GM19328 (cell line): Measurements from ENCODE around the gene RPTOR.
"Not testable (repeated sequence)": the region's sequence is repeated elsewhere in the genome, so short reads cannot be mapped to it uniquely, and the experiment has no call there.

Experiments used
- ATAC-seq: cut with Tn5 transposase; IDR thresholded peaks from one replicate; pipeline ENCODE4 v1.9.1; 2021; ENCODE audit warnings: mild to moderate bottlenecking, moderate library complexity; ENCODE audit not compliant: unreplicated experiment

Gene RPTOR

GRCh38 chr17:80737106-80738019, 192.7 kb downstream of the RPTOR start:
- no peak for ATAC-seq

GRCh38 chr17:80738020-80738808, 193.6 kb downstream of the RPTOR start:
- ATAC-seq: no peak

DNA sequence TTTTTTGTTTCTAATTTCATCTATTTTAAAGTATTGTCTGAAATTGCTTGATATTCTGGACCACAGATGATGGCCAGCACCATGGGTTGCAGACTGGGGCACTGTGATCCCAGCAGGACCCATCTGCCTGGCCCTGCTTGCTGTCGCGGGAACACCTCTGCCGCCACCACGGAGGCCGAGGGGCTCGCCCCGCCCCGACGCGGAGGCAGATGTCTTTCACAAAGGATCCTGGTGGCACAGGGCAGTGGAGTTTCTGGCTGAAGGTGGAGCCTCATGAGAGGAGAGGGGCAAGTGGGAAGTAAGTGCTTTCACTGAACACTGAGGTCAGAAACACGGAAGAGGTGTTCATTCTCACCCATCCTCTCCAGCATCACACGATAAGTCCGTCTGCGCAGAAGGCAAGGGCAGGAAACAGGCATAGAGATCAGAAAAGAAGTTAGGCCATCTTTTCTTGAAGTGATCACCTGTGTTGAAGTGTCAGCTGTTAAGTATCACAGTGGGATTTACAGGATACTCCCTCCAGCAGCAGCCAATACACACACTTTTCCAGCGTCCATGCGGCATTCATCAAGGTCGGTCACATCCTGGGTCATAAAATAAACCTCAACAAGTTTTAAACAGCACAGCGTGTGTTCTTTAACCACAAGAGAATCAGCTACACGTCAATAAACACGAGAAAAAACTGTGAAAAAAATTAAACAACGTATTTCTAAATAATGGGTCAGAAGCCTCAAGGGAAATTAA, 194.5 kb downstream of the RPTOR start:
- no peak for ATAC-seq

DNA sequence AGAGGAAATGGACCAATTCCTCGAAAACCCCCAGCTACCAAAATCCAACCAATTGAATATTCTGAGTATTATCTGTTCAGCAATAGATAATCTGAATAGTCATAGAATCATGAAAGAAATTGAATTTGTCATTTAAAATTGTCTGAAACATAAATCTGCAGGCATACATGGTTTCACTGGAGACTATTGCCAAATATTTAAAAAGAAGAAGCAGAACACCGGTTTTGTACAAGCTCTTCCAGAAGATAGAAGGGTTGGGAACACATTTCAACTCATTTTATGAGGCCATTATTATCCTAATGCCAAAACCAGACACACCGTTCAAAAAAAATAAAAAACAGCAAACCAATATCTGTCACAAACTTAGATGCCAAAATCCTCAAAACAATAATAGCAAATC, 195.5 kb downstream of the RPTOR start:
- no peak for ATAC-seq

DNA sequence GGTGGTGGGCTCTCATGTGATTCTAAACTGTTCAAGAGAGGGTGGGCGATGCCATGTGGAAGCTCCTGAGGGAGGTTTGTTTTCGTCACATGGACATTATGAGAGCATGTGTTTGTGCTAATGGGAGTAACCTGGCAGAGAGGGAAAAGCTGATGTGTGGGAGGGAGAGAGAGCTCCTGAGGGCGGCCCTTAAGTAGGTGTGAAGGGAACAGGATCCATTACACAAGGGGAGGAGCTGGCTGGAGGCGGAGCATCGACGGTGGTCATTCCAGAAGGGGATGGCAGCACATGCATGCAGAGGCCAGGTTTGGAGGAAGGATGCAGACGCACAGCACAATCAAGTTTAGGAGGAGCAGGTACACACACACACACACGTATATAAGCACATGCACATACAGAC, 197.5 kb downstream of the RPTOR start:
- ATAC-seq: no peak

- ATAC-seq: no peak
Observed at GRCh38 chr17:80742581-80743180, 198.0 kb downstream of the RPTOR start.

- no peak for ATAC-seq
Observed at GRCh38 chr17:80743181-80743771, 198.6 kb downstream of the RPTOR start.

DNA sequence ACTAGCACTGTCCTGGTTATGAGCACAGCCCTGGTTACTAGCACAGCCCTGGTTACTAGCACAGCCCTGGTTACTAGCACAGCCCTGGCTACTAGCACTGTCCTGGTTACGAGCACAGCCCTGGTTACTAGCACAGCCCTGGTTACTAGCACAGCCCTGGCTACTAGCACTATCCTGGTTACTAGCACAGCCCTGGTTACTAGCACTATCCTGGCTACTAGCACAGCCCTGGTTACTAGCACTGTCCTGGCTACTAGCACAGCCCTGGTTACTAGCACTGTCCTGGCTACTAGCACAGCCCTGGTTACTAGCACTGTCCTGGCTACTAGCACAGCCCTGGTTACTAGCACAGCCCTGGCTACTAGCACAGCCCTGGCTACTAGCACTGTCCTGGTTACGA, 199.3 kb downstream of the RPTOR start:
- not testable (repeated sequence) for ATAC-seq

DNA sequence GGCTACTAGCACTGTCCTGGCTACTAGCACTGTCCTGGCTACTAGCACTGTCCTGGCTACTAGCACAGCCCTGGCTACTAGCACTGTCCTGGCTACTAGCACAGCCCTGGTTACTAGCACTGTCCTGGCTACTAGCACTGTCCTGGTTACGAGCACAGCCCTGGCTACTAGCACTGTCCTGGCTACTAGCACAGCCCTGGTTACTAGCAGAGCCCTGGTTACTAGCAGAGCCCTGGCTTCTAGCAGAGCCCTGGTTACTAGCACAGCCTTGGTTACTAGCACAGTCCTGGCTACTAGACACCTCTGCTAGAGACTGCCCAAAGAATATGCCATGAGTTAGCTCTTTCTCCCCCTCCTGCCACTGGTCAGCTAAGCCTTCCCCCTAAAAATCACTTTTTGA, 200.1 kb downstream of the RPTOR start:
- ATAC-seq: not testable (repeated sequence)

GRCh38 chr17:80745183-80745582, 200.5 kb downstream of the RPTOR start:
- no peak for ATAC-seq

- ATAC-seq: no peak
Observed at GRCh38 chr17:80746262-80746935, 201.8 kb downstream of the RPTOR start.

DNA sequence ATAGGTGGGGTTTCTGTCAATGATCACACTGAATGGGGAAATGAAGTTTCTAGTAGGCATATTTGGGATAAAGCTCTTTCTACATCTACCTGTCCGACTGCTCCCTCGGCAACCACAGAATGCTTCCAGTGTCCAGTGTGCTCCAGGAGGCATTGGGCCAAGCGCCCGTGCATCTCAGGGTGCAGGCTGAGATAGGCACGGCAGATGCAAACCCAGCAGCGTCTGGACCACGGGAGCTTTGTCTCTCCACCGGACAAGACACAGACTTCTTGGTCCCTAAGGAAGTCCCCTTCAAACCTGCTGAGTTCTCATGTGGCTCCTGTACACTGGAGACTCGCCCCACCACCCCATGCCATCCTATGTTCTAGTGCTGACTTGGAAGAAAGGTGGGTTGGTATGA, 202.8 kb downstream of the RPTOR start:
- ATAC-seq: no peak

- no peak for ATAC-seq
Observed at GRCh38 chr17:80749611-80750010, 205.0 kb downstream of the RPTOR start.

DNA sequence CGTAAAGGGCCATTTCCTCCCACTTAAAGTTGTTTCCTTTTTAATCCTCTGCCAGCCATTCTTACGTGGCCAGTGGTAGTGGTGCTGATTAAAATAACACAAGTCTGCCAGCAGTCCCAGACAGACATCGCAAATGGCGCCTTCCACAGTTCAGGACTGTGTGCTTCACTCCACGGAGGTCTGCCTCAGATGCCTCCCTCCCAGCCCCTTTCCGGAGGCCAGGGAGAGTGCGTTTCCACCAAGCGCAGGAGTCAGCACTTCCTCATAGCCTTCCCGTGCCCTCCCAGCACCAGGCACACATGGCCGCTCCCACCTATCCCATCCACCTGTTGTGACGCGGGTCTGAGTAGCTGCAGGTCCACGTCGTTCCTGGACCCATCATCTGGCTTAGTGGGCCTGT, 205.6 kb downstream of the RPTOR start:
- no peak for ATAC-seq

DNA sequence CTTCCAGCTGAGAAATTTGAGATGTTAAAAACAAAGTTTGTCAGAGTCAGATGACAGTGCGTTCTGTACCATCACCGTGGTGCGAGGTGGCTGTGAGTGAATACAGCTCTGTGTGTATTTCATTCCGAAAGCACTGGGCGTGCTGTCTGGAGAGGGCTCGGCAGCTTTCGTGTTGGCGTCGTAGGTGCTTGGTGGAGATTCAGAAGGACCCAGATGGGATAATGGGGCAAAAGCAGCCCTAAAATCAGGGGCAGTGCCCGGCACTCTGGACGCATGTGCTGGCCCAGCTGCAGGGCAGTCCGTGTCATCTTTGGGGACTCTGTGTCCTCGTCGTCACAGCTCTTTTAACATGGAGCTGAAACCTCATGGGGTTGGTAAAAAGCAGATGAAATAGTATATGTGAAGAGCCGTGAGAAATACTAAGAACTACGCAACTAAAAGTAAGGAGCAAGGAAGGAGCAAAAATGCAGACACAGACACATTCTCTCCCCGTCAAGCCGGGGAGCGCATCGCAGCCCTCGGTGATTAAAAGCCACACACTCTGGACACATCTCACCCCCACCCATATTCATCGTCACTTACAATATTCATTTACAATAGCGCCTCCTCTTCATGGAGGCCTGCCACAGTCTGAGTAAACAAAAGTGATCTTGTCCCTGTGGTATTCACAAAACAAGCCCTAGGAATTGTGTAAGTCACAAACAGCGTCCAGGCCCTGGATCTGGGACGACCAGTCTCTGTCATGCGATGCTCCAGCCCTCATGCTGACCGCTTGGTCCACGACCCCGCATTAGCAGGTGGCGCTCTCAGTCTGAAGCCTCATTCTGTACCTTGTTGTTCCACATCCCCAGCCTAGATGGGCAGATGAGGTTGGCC, 206.7 kb downstream of the RPTOR start:
- ATAC-seq: no peak

DNA sequence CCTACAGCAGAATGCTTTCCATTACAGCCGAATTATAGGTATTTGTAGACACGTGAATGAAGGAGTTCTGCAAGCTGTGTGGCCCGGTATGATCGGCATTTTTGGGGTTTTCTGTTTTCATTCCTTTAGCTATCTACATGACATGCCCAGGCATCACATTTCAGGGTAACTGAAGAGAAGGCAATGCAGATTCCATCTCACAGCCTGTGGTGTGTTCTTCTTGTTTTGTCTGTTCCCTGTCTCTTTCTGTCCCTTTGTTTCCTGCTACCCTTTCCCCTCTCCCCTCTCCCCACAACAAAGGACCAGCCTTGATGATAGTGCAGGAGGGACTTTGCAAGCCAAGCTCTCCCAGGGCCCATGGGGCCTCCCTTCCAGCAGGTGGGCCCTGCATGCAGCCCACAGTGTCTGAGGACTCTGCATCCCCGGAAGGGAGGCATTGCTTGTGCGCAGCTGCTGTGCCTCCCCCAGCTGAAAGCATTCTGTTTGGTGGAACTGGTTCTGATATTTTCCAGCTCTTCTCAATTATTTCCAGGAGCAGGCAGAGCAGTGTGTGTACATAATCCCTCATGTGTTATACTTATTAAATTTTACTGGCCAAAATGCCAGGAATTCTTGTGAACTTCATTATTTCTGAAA, 207.4 kb downstream of the RPTOR start:
- ATAC-seq: no peak

DNA sequence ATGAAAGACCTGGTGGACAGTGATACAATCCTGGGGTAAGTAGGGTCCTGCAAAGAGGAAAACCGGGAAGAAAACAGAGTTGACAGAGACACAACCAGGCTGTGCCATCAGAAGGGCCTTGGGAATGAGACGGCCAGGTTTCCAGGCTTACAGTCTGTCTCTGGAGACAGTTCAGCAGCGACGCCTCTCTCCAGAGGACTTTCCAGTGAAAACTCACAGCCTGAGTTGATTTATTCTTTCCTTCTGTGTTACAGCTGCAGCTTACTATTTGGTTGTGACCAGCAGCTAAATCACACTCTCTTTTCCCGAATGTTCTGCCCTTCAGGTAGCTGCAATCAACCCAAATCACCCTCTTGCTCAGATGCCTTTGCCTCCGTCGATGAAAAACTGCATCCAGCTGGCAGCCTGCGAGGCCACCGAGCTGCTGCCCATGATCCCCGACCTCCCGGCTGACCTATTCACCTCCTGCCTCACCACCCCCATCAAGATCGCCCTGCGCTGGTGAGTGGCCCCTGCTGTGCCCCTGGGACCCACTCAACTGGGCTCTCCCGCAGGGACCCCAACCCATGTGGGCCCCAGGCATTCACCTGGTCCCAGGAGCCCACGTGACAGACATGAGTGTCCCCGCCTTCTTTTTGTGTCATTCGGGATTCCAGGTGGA, 209.2 kb downstream of the RPTOR start:
- no peak for ATAC-seq

- no peak for ATAC-seq
Observed at GRCh38 chr17:80754846-80755245, 210.2 kb downstream of the RPTOR start.
